HepG2 (cell line): Measurements from ENCODE around the gene P2RX2. TPM values are rescaled to one million over a fixed set of nuclear protein-coding genes. Genes with fewer than 3 reads are reported as not detected.

Experiments used
- CAMTA2 ChIP-seq: sonication (generic); formaldehyde crosslinking; IDR thresholded peaks from 2 replicates; pipeline ENCODE4 v1.4.0; 2020; ENCODE audit warnings: mild to moderate bottlenecking, missing genetic modification reagents, borderline replicate concordance
- CBX2 ChIP-seq, 2 experiments: fragments of 200-600 bp in 1 of 2; sonication (generic); formaldehyde crosslinking in 1 of 2; IDR thresholded peaks; 2 replicates each; pipeline versions ENCODE4 v1.7.0 to v1.8.1; 2018 to 2022; ENCODE audit warnings: low read depth in 2 of 2, low read length in 1 of 2, mild to moderate bottlenecking in 1 of 2, missing genetic modification reagents in 1 of 2
- FOXK1 ChIP-seq: sonication (generic); formaldehyde crosslinking; IDR thresholded peaks from 2 replicates; pipeline ENCODE4 v1.4.0; 2020; ENCODE audit warnings: low read depth, missing genetic modification reagents, borderline replicate concordance
- FOXK2 ChIP-seq: fragments of 450-650 bp; IDR thresholded peaks from 2 replicates; pipeline ENCODE4 v1.6.1; 2016
- SIN3B ChIP-seq: fragments of 150-350 bp; IDR thresholded peaks from 2 replicates; pipeline ENCODE4 v1.6.1; 2014; ENCODE audit warnings: low read length
- TARDBP ChIP-seq: sonication (generic); formaldehyde crosslinking; IDR thresholded peaks from 2 replicates; pipeline ENCODE4 v1.8.0; 2022; ENCODE audit warnings: mild to moderate bottlenecking, missing genetic modification reagents
- ZFP62 ChIP-seq: sonication (generic); formaldehyde crosslinking; IDR thresholded peaks from 2 replicates; pipeline ENCODE4 v1.4.0; 2020; ENCODE audit warnings: missing genetic modification reagents
- ZNF12 ChIP-seq: sonication (generic); formaldehyde crosslinking; IDR thresholded peaks from 2 replicates; pipeline ENCODE4 v1.5.0; 2020; ENCODE audit warnings: missing genetic modification reagents
- ZNF367 ChIP-seq: sonication (generic); formaldehyde crosslinking; IDR thresholded peaks from 2 replicates; pipeline ENCODE4 v1.4.0; 2020; ENCODE audit warnings: missing genetic modification reagents, borderline replicate concordance
- ZNF883 ChIP-seq: sonication (generic); formaldehyde crosslinking; IDR thresholded peaks from 2 replicates; pipeline ENCODE4 v1.5.1; 2020; ENCODE audit warnings: mild to moderate bottlenecking, missing genetic modification reagents; ENCODE audit errors: not compliant biosample characterization
- ZNF891 ChIP-seq: sonication (generic); formaldehyde crosslinking; IDR thresholded peaks from 2 replicates; pipeline ENCODE4 v1.5.0; 2020; ENCODE audit warnings: mild to moderate bottlenecking, missing genetic modification reagents
- polyA plus RNA-seq, 8 experiments: library from polyadenylated mRNA; depleted of rRNA in 3 of 8; stranded (reverse) in 7 of 8; unstranded in 1 of 8; fragments of >200 nt; fragmentation: Illumina TruSeq in 4 of 8; extraction: Trizol in 4 of 8; gene quantifications; 2 replicates each; pipeline versions ENCODE4 v1.2.1 to v1.2.3, GENCODE V29; 2011 to 2016; ENCODE audit warnings: low read depth in 4 of 8, missing spikeins in 1 of 8, mixed read lengths in 1 of 8; ENCODE audit not compliant: insufficient read depth in 1 of 8
- total RNA-seq, 5 experiments: library from RNA; depleted of rRNA; stranded (reverse); fragments of >200 nt; fragmentation: Illumina TruSeq; extraction: Trizol; gene quantifications; 2 replicates each; pipeline ENCODE4 v1.2.3, GENCODE V29; 2016; ENCODE audit warnings: low read depth in 1 of 5
- TF ChIP-seq, protein P1 (sequence below): IDR thresholded peaks from 2 replicates; pipeline ENCODE4 v1.4.0; 2020; ENCODE audit warnings: mild to moderate bottlenecking, missing genetic modification reagents
- TF ChIP-seq, protein P2 (sequence below): sonication (generic); formaldehyde crosslinking; IDR thresholded peaks from 2 replicates; pipeline ENCODE4 v1.4.0; 2020; ENCODE audit warnings: mild to moderate bottlenecking, low read depth, missing genetic modification reagents
- TF ChIP-seq, protein P3 (sequence below): sonication (generic); formaldehyde crosslinking; IDR thresholded peaks from 2 replicates; pipeline ENCODE4 v1.9.0; 2022; ENCODE audit warnings: missing genetic modification reagents, mild to moderate bottlenecking, borderline replicate concordance
- TF ChIP-seq, protein P4 (sequence below): sonication (generic); formaldehyde crosslinking; IDR thresholded peaks from 2 replicates; pipeline ENCODE4 v1.5.1; 2020; ENCODE audit warnings: mild to moderate bottlenecking, moderate library complexity, missing genetic modification reagents
- TF ChIP-seq, protein P5 (sequence below): sonication (generic); formaldehyde crosslinking; IDR thresholded peaks from 2 replicates; pipeline ENCODE4 v1.4.0; 2020; ENCODE audit warnings: missing genetic modification reagents

Gene P2RX2
- total and polyA plus RNA-seq, 2 of the 13 experiments (the other 11 are each of a cell fraction or from before 2014, with no cell fraction given): not detected

DNA sequence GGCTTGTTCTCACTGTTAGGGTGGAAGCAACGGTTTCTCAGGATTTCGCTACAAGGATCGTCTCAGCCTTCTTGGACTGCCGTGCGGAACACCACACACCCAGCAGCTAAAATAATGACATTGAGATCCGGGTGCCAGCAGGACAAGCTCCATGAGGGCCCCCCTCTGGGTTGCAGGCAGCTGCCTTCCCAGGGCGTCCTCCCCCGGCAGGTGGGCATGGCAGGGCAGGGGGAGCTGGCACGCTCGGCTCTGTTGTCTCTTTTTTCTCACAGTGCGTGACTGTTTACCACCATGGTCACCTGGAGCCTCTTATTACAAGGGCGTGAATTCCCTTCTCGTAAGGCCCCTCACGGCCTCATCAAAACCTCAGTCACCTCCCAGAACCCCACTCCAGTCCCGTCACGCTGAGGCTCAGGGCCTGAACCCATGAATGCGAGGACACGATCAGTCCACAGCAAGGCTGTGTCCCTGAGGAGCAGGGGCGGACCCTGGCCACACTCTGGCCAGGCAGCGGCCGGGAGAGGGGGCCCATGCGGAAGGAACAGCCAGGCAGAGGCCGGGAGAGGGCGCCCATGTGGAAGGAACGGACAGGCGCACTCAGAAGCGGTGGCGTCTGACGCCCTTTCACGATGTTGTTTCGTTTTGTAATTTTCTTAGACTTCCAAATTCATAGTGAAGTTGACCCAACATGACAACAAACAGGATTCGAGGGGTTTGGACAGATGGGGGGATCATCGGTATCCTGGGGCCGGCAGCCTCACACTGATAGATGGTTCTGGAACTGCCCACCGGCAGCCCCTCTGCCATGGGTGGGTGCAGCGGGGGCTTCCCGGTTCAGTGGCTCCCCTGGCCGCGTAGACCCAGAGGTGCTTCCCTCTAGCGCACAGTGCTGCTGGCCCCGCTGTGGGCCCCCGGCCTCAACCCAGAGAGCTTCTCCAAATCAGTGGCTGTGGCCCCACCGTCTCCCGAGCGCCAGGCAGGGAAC, 18.2 kb upstream of the P2RX2 start (continued):
- TF ChIP-seq, protein P1, sequence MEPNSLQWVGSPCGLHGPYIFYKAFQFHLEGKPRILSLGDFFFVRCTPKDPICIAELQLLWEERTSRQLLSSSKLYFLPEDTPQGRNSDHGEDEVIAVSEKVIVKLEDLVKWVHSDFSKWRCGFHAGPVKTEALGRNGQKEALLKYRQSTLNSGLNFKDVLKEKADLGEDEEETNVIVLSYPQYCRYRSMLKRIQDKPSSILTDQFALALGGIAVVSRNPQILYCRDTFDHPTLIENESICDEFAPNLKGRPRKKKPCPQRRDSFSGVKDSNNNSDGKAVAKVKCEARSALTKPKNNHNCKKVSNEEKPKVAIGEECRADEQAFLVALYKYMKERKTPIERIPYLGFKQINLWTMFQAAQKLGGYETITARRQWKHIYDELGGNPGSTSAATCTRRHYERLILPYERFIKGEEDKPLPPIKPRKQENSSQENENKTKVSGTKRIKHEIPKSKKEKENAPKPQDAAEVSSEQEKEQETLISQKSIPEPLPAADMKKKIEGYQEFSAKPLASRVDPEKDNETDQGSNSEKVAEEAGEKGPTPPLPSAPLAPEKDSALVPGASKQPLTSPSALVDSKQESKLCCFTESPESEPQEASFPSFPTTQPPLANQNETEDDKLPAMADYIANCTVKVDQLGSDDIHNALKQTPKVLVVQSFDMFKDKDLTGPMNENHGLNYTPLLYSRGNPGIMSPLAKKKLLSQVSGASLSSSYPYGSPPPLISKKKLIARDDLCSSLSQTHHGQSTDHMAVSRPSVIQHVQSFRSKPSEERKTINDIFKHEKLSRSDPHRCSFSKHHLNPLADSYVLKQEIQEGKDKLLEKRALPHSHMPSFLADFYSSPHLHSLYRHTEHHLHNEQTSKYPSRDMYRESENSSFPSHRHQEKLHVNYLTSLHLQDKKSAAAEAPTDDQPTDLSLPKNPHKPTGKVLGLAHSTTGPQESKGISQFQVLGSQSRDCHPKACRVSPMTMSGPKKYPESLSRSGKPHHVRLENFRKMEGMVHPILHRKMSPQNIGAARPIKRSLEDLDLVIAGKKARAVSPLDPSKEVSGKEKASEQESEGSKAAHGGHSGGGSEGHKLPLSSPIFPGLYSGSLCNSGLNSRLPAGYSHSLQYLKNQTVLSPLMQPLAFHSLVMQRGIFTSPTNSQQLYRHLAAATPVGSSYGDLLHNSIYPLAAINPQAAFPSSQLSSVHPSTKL (CRISPR knock-in tag): peak; percentile 32; the same call in 1 of the 2 replicates
- TF ChIP-seq, protein P2, sequence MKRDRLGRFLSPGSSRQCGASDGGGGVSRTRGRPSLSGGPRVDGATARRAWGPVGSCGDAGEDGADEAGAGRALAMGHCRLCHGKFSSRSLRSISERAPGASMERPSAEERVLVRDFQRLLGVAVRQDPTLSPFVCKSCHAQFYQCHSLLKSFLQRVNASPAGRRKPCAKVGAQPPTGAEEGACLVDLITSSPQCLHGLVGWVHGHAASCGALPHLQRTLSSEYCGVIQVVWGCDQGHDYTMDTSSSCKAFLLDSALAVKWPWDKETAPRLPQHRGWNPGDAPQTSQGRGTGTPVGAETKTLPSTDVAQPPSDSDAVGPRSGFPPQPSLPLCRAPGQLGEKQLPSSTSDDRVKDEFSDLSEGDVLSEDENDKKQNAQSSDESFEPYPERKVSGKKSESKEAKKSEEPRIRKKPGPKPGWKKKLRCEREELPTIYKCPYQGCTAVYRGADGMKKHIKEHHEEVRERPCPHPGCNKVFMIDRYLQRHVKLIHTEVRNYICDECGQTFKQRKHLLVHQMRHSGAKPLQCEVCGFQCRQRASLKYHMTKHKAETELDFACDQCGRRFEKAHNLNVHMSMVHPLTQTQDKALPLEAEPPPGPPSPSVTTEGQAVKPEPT: no peak
- TF ChIP-seq, protein P3, sequence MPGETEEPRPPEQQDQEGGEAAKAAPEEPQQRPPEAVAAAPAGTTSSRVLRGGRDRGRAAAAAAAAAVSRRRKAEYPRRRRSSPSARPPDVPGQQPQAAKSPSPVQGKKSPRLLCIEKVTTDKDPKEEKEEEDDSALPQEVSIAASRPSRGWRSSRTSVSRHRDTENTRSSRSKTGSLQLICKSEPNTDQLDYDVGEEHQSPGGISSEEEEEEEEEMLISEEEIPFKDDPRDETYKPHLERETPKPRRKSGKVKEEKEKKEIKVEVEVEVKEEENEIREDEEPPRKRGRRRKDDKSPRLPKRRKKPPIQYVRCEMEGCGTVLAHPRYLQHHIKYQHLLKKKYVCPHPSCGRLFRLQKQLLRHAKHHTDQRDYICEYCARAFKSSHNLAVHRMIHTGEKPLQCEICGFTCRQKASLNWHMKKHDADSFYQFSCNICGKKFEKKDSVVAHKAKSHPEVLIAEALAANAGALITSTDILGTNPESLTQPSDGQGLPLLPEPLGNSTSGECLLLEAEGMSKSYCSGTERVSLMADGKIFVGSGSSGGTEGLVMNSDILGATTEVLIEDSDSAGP (CRISPR knock-in tag): peak; percentile 59; the same call in 1 of the 2 replicates
- TF ChIP-seq CBX2 (IDR thresholded peaks at IDR 0.05; ENCODE audit: low read depth, low read length) (no peak), CBX2 (CRISPR knock-in tag; IDR thresholded peaks at IDR 0.05; ENCODE audit: low read depth) (peak; percentile 22; the same call in 1 of the 2 replicates), ZNF891 (peak; percentile 80), ZNF12 (CRISPR knock-in tag) (no peak), ZNF883 (CRISPR knock-in tag) (peak; percentile 35), TARDBP (CRISPR knock-in tag) (peak; percentile 59; the same call in 1 of the 2 replicates), FOXK1 (peak; percentile 36; the same call in 1 of the 2 replicates), FOXK2 (no peak), ZFP62 (CRISPR knock-in tag) (no peak), SIN3B (no peak), ZNF367 (no peak), CAMTA2 (no peak)
- TF ChIP-seq, protein P4, sequence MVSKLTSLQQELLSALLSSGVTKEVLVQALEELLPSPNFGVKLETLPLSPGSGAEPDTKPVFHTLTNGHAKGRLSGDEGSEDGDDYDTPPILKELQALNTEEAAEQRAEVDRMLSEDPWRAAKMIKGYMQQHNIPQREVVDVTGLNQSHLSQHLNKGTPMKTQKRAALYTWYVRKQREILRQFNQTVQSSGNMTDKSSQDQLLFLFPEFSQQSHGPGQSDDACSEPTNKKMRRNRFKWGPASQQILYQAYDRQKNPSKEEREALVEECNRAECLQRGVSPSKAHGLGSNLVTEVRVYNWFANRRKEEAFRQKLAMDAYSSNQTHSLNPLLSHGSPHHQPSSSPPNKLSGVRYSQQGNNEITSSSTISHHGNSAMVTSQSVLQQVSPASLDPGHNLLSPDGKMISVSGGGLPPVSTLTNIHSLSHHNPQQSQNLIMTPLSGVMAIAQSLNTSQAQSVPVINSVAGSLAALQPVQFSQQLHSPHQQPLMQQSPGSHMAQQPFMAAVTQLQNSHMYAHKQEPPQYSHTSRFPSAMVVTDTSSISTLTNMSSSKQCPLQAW (CRISPR knock-in tag): 0 out of 2 replicates have a peak, but pooled peaks have one; percentile 45
- TF ChIP-seq, protein P5, sequence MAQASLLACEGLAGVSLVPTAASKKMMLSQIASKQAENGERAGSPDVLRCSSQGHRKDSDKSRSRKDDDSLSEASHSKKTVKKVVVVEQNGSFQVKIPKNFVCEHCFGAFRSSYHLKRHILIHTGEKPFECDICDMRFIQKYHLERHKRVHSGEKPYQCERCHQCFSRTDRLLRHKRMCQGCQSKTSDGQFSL (CRISPR knock-in tag): no peak
